ENCODE results near the gene SPHK1.

Gene SPHK1

GRCh38 chr17:76435751-76436150 lies 51.3 kb downstream of the SPHK1 start:
- no peak for DNase-seq

Data from suppressor macrophage treated with lipopolysaccharide for 4 hours (primary cell).